HPDE6-E6E7 (cell line): ENCODE results near the gene ANO7.

Experiments used
- DNase-seq: peaks from one replicate; pipeline ENCODE4 v3.0.0; 2011; ENCODE audit warnings: missing footprints; ENCODE audit errors: extremely low spot score

Gene ANO7

GRCh38 chr2:241228081-241228859, 39.8 kb downstream of the ANO7 start:
- no peak for DNase-seq

DNA sequence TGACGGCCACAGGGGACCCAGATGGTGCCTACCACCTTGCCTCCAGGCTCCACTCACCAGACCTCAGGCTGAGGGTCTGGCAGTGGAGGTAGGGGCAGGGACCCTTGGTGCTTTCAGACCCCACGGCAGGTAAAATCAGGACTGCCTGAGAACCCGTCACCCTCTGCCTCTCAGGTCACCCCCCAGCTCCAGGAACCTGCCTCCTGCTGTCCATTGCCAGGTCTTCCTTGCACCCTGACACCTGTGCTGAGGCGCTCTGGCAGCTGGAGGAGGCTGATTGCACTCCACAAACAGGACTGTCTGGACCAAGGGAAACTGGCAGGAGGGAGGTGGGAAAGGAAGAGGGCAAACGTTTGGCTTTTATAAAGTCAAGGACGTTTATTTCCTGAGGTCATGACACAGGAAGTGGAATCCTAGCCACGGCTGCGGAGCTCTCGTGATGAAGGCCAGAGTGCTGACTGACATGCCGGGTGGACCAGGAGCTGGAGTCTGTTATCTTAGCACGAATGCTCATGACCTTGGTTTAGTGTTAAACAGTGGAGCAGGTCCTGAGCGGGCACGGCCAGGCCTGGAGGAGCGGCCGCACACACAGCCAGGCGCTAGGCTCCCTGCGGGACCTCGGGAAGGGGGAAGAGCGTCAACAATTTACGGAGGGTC, 40.5 kb downstream of the ANO7 start:
- no peak for DNase-seq

DNA sequence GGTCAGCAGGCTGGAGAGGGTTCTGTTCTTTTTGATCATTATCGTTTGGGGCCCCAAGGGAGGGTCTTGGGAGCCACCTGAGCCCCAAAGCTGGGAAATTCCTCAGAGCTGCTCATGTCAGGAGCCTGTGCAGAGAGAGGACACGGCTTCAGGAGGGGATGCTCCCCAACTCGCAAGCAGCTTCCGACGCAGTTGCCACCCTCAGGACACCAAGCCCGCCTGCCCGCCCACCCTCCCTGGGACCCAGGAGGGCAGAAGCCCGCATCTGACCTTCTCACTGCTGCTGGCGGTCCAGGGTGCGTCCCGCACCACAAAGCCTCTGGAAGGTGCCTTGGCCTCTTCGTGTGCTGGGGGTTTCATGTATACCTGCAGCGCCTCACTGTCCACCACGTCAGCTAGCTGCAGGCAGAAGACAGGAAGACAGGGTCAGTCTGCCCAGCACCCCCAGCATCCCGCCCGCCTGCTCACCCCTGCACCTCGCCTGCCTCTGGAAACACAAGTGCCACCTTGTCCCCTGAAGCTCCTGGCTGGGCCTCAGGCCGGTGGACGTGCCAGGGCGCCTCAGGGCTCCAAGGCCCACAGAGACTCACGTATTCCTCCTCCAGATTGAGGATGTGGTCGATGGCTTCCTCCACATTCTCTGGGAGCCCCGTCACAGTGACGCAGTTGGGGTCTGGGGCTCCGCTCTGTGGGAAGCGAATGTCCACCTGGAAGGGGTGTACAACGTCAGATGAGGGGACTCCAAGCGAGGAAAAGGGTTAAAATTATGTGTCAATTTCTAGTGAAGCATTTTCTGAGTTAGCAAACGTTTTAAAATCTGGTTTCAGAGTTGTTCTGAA, 41.3 kb downstream of the ANO7 start:
- DNase-seq: no peak

GRCh38 chr2:241230435-241230834, 42.0 kb downstream of the ANO7 start:
- DNase-seq: no peak

- DNase-seq: no peak
These were observed 44.5 kb downstream of the ANO7 start for GRCh38 chr2:241232736-241233575.

- DNase-seq: no peak
These were observed 45.8 kb downstream of the ANO7 start for GRCh38 chr2:241234066-241234790.

GRCh38 chr2:241234962-241235740, 46.7 kb downstream of the ANO7 start:
- DNase-seq: no peak

- DNase-seq: no peak
These were observed 47.5 kb downstream of the ANO7 start for GRCh38 chr2:241235859-241236593.

GRCh38 chr2:241237047-241237446, 48.6 kb downstream of the ANO7 start:
- no peak for DNase-seq

DNA sequence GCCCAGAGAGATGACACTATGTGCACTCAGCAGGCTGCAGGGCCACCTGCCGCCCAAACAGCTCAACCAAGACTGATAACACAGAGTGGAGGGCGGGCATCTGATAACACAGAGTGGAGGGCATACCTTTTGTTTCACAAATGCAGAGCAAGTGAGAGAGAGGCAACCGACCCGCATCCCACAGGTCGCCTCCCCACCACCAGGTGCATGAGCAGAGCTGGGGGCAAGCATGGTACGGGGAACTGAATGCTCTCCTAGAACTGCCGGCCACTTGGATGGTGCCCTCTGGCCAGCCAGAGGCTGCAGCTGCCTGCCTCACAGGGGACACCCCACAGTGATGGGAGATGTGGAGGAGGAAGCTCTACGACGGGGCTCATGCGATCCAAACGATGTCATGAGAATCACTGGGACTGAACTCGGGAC, 49.5 kb downstream of the ANO7 start:
- no peak for DNase-seq

DNA sequence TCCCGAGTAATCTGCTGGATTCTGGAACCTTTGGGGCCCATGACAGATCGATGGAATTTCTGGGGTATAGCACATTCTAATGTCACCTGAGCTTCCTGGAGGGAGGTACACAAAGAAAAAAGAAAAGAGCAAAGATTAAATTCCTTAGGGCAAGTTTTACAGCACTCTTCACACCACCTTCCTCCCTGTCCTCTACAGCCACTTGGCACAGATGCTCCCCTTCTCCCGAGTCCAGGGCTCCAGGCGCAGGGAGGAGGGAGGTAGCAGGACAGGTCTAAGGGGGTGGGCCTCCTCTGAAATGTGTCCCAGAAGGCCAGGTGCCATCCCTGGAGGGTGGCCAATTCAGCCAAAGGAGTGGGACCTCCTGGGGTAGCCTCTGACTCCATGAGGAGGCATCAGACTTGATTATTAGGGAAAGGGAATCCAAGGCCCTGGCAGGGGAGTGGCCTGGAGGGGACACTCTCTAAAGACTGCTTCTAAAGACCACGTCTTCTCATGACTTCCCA, 50.3 kb downstream of the ANO7 start:
- no peak for DNase-seq

DNA sequence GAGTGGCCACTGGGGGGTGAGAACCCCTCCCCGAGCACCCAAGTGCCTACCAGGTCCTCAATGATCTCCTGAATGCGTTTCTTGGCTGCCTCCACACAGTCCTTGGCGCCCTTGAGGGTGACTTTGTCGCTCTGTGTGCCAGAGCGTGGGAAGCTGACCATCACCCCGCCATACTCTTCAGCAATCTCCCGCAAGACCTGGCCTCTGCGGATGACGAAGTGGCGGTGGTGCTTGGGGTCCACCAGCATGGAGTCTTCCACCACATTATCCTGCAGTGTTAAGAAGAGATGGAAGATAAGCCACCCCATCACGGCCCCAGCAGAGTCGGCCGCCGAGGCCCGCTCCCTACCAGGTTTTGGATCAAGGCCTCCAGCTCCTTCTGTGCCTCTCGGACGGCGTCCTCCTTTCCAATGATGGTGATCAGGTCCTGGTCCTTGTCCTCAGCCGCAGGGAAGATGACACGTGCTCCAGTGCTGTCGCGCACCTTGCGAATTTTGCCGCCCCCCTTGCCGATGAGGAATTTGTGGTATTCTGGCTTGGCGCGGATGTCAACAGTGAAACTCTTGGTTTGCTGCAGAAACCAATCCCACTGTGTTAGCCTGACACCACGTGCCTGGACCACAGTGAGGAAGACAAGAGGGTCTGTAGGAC, 51.2 kb downstream of the ANO7 start:
- DNase-seq: no peak

DNA sequence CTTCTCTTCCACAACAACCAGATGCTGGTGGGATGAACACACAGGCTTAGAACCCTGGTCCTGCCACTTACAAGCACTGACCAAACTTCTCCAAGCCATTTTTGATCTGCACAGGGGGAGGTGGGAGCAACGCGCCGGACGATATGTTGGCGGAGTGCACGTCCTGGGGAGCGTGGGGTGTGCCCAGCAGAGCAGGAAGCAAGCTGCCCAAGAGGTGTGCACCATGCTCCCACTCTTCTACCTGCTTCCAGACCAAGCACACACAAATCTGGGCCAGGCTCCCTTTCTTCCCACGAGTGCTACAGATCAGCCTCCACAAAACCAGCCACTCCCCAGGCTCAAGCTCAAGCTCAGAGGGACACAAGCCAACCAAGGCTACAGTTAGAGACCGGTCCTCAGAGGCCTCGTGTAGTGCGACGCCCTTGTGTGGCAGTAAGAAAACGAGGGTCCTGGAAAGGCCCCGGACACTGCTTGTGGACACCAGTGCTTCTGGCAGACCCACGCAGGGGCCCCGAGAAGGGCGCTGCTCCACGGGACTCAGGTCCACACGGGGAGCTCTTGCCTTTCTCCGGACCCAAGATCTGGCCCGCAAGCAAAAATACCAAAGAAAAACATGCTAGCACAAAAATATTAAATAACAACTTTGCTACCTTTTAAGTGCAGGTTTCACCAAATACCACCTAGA, 52.0 kb downstream of the ANO7 start:
- no peak for DNase-seq

DNA sequence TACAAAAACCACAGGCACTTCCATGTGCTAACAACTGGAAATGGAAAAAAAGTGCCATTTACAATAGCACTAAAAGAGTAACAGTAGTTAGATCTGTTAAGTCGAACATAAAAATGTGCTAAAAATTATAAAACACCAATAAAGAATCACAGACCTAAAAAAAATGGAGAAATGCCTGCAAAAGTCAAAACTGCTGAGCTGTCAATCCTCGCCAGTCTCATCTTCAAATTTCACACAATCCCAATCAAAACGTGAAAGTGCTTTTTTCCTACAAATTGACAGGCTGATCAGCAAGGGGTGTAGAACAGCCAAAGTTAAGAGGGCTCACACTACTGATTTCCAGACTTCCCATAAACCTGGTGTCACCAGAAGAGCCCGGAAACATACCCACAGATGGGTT, 53.2 kb downstream of the ANO7 start:
- DNase-seq: no peak

DNA sequence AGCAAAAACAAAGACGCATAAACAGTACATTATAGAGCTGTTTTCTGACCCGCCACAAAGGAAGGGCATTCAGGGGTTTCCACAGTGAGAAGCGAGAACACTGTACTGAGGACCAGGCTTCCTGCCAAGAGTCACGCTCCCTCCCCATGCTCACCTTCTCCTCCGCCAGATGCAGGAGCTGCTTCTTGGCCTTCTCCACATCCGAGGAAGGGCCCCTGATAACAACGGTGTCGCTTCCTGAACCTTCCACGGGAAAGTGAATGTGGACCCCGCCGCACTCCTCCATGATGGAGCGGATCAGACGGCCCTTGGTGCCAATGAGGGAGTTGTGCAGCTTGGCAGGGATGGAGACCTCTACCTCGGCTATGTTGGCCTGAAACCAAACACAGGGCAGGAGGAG, 53.8 kb downstream of the ANO7 start:
- no peak for DNase-seq

GRCh38 chr2:241244368-241244767, 55.9 kb downstream of the ANO7 start:
- DNase-seq: no peak

- no peak for DNase-seq
These were observed 59.8 kb downstream of the ANO7 start for GRCh38 chr2:241248289-241248688.

DNA sequence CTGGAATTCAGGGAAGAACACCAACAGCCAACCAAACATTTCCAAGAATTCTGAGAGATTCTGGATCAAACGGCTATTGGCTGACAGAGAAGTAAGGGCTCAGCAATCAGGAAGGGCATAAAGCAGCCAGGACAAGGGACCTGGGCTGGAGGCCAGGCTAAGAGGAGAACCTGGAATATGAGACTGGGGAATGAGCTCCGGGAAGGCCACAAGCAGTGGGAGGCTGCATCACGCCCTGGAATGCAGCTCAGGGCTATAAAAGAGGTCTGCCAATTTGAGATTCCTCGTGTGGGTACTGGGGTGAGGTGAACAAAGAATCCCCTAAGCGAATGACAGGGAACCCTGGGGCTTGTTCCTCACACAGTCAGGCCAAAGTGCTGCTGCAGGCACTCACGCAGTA, 60.4 kb downstream of the ANO7 start:
- no peak for DNase-seq
